HG02763 (cell line): ENCODE data around the gene PHYHIPL.

Experiments used
- ATAC-seq: cut with Tn5 transposase; IDR thresholded peaks from one replicate; pipeline ENCODE4 v1.9.1; 2021; ENCODE audit warnings: mild to moderate bottlenecking, moderate library complexity; ENCODE audit not compliant: unreplicated experiment

PHYHIPL gene

DNA sequence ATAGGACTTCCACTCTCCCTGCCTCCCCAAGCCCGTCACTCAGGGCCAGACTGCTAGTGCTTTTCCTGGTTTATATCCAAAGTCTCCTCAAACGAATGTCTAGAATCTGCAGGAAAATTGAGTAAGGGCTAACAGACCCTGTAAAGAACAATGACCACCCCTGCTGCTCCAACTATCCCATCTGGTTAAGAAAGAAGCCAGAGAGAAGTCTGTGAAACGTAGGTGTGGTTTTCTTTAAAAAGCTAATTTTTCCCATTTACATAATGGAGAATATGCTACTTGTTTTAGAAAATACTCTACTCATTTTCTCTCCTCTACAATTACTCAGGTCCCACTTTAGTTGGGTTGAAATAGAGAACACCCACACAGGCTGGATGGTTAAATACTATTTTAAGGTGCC is 113.4 kb downstream of the PHYHIPL start:
- ATAC-seq = no peak

DNA sequence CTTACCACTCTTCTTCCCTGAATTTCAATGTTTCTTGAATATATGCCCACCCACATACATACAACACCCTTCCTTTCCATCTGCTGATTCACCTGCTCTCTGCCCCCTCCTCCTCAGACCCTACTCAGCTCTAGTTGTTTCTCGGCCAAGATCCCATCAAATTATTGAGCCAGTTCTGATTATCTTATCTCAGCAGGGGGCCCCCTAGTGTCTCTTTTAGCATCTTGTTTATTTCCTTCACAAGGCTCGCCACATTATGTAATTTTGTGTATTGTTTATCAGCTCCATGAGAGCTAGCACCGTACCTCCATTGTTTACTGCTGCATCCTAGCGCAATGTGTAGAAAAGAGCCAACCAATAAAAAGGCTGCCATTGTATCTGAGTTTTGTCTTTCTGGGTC is 114.0 kb downstream of the PHYHIPL start:
- ATAC-seq = no peak
